HepG2 (cell line): ENCODE measurements around the gene SEC24D. TPM values are rescaled to one million over a fixed set of nuclear protein-coding genes. Genes with fewer than 3 reads are reported as not detected.
A peak's percentile ranks its signal among the peaks of the same experiment; 100 is the strongest.

ENCODE experiments used
- AGO2 ChIP-seq: fragments of 200-400 bp; formaldehyde crosslinking; optimal IDR thresholded peaks from 2 replicates; pipeline ENCODE3; 2017; ENCODE audit warnings: mild to moderate bottlenecking, low read depth, low read length, moderate library complexity
- ATF7-NPFF ChIP-seq: sonication (generic); formaldehyde crosslinking; IDR thresholded peaks from 2 replicates; pipeline ENCODE4 v1.8.1; 2023; ENCODE audit warnings: mild to moderate bottlenecking, low read depth, missing genetic modification reagents, moderate library complexity
- HNF4A ChIP-seq: sonication (generic); formaldehyde crosslinking; IDR thresholded peaks from 2 replicates; pipeline ENCODE4 v1.4.0; 2020; ENCODE audit warnings: missing genetic modification reagents
- KDM2A ChIP-seq: sonication (generic); formaldehyde crosslinking; IDR thresholded peaks from 2 replicates; pipeline ENCODE4 v1.4.0; 2020; ENCODE audit warnings: low read depth, missing genetic modification reagents, borderline replicate concordance
- KLF15 ChIP-seq: sonication (generic); formaldehyde crosslinking; IDR thresholded peaks from 2 replicates; pipeline ENCODE4 v1.8.1; 2023; ENCODE audit warnings: borderline replicate concordance, mild to moderate bottlenecking, inconsistent platforms, missing genetic modification reagents, mixed read lengths
- MAFF ChIP-seq: IDR thresholded peaks from 2 replicates; pipeline ENCODE4 v1.6.1; 2011; ENCODE audit warnings: low read depth, low read length, improper control_type of control experiment
- MED1 ChIP-seq: sonication (generic); formaldehyde crosslinking; IDR thresholded peaks from 2 replicates; pipeline ENCODE4 v1.4.0; 2020; ENCODE audit warnings: missing genetic modification reagents
- MLLT10 ChIP-seq: sonication (generic); formaldehyde crosslinking; IDR thresholded peaks from 2 replicates; pipeline ENCODE4 v1.4.0; 2020; ENCODE audit warnings: missing genetic modification reagents
- SNAPC2 ChIP-seq: sonication (generic); formaldehyde crosslinking; IDR thresholded peaks from 2 replicates; pipeline ENCODE4 v1.8.1; 2022; ENCODE audit warnings: mild to moderate bottlenecking, missing genetic modification reagents
- THYN1 ChIP-seq: sonication (generic); formaldehyde crosslinking; IDR thresholded peaks from 2 replicates; pipeline ENCODE4 v1.8.1; 2023; ENCODE audit warnings: low read depth, mild to moderate bottlenecking, moderate library complexity, missing genetic modification reagents, borderline replicate concordance
- U2AF1 ChIP-seq: fragments of 200-400 bp; formaldehyde crosslinking; optimal IDR thresholded peaks from 2 replicates; pipeline ENCODE3; 2017; ENCODE audit warnings: mild to moderate bottlenecking, low read depth, low read length
- ZHX1 ChIP-seq: sonication (generic); formaldehyde crosslinking; IDR thresholded peaks from 2 replicates; pipeline ENCODE4 v1.8.1; 2022; ENCODE audit warnings: low read depth, mild to moderate bottlenecking, missing genetic modification reagents
- ZNF224 ChIP-seq: sonication (generic); formaldehyde crosslinking; IDR thresholded peaks from 2 replicates; pipeline ENCODE4 v1.5.0; 2020; ENCODE audit warnings: mild to moderate bottlenecking, missing genetic modification reagents
- ZNF24 ChIP-seq: fragments of 450-650 bp; IDR thresholded peaks from 2 replicates; pipeline ENCODE4 v1.6.1; 2017; ENCODE audit warnings: antibody characterized with exemption, mild to moderate bottlenecking
- ZNF329 ChIP-seq: sonication (generic); formaldehyde crosslinking; IDR thresholded peaks from 2 replicates; pipeline ENCODE4 v1.9.0; 2021; ENCODE audit warnings: low read depth, mild to moderate bottlenecking, missing genetic modification reagents
- ZNF691 ChIP-seq: sonication (generic); formaldehyde crosslinking; IDR thresholded peaks from 2 replicates; pipeline ENCODE4 v1.4.0; 2020; ENCODE audit warnings: missing genetic modification reagents, low read depth, mild to moderate bottlenecking, borderline replicate concordance
- polyA plus RNA-seq, 8 experiments: library from polyadenylated mRNA; depleted of rRNA in 3 of 8; stranded (reverse) in 7 of 8; unstranded in 1 of 8; fragments of >200 nt; fragmentation: Illumina TruSeq in 4 of 8; extraction: Trizol in 4 of 8; gene quantifications; 2 replicates each; pipeline versions ENCODE4 v1.2.1 to v1.2.3, GENCODE V29; 2011 to 2016; ENCODE audit warnings: low read depth in 4 of 8, missing spikeins in 1 of 8, mixed read lengths in 1 of 8; ENCODE audit not compliant: insufficient read depth in 1 of 8
- total RNA-seq, 5 experiments: library from RNA; depleted of rRNA; stranded (reverse); fragments of >200 nt; fragmentation: Illumina TruSeq; extraction: Trizol; gene quantifications; 2 replicates each; pipeline ENCODE4 v1.2.3, GENCODE V29; 2016; ENCODE audit warnings: low read depth in 1 of 5
- TF ChIP-seq, protein P1 (sequence below): sonication (generic); formaldehyde crosslinking; IDR thresholded peaks from 2 replicates; pipeline ENCODE4 v1.5.0; 2020; ENCODE audit warnings: mild to moderate bottlenecking, missing genetic modification reagents, borderline replicate concordance
- TF ChIP-seq, protein P2 (sequence below): sonication (generic); formaldehyde crosslinking; IDR thresholded peaks from 2 replicates; pipeline ENCODE4 v1.9.0; 2021; ENCODE audit warnings: missing genetic modification reagents, borderline replicate concordance

SEC24D gene
- total and polyA plus RNA-seq, 2 of the 13 experiments (the other 11 are each of a cell fraction or from before 2014, with no cell fraction given), result 30.0 to 51.1 TPM

GRCh38 chr4:118835571-118836300 is at the start of gene SEC24D (continued):
- TF ChIP-seq KLF15 (CRISPR knock-in tag) (no peak), ZHX1 (no peak), AGO2 (peak; percentile 45), THYN1 (CRISPR knock-in tag) (0 out of 2 replicates have a peak, but pooled peaks have one; percentile 55), ZNF691 (CRISPR knock-in tag) (no peak; the same call in 1 of the 2 replicates), ATF7-NPFF (CRISPR knock-in tag) (no peak; the same call in 1 of the 2 replicates), MED1 (peak; percentile 28; the same call in 1 of the 2 replicates), MAFF (no peak), HNF4A (no peak), SNAPC2 (CRISPR knock-in tag) (0 out of 2 replicates have a peak, but pooled peaks have one; percentile 18), KDM2A (CRISPR knock-in tag) (no peak), ZNF329 (no peak), ZNF24 (no peak), ZNF224 (CRISPR knock-in tag) (no peak), MLLT10 (CRISPR knock-in tag) (no peak), U2AF1 (no peak)
- TF ChIP-seq, protein P1, sequence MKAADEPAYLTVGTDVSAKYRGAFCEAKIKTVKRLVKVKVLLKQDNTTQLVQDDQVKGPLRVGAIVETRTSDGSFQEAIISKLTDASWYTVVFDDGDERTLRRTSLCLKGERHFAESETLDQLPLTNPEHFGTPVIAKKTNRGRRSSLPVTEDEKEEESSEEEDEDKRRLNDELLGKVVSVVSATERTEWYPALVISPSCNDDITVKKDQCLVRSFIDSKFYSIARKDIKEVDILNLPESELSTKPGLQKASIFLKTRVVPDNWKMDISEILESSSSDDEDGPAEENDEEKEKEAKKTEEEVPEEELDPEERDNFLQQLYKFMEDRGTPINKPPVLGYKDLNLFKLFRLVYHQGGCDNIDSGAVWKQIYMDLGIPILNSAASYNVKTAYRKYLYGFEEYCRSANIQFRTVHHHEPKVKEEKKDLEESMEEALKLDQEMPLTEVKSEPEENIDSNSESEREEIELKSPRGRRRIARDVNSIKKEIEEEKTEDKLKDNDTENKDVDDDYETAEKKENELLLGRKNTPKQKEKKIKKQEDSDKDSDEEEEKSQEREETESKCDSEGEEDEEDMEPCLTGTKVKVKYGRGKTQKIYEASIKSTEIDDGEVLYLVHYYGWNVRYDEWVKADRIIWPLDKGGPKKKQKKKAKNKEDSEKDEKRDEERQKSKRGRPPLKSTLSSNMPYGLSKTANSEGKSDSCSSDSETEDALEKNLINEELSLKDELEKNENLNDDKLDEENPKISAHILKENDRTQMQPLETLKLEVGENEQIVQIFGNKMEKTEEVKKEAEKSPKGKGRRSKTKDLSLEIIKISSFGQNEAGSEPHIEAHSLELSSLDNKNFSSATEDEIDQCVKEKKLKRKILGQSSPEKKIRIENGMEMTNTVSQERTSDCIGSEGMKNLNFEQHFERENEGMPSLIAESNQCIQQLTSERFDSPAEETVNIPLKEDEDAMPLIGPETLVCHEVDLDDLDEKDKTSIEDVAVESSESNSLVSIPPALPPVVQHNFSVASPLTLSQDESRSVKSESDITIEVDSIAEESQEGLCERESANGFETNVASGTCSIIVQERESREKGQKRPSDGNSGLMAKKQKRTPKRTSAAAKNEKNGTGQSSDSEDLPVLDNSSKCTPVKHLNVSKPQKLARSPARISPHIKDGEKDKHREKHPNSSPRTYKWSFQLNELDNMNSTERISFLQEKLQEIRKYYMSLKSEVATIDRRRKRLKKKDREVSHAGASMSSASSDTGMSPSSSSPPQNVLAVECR (CRISPR knock-in tag), result peak; percentile 82
- TF ChIP-seq, protein P2, sequence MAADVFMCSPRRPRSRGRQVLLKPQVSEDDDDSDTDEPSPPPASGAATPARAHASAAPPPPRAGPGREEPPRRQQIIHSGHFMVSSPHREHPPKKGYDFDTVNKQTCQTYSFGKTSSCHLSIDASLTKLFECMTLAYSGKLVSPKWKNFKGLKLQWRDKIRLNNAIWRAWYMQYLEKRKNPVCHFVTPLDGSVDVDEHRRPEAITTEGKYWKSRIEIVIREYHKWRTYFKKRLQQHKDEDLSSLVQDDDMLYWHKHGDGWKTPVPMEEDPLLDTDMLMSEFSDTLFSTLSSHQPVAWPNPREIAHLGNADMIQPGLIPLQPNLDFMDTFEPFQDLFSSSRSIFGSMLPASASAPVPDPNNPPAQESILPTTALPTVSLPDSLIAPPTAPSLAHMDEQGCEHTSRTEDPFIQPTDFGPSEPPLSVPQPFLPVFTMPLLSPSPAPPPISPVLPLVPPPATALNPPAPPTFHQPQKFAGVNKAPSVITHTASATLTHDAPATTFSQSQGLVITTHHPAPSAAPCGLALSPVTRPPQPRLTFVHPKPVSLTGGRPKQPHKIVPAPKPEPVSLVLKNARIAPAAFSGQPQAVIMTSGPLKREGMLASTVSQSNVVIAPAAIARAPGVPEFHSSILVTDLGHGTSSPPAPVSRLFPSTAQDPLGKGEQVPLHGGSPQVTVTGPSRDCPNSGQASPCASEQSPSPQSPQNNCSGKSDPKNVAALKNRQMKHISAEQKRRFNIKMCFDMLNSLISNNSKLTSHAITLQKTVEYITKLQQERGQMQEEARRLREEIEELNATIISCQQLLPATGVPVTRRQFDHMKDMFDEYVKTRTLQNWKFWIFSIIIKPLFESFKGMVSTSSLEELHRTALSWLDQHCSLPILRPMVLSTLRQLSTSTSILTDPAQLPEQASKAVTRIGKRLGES (CRISPR knock-in tag), result no peak
